Osteocyte (in vitro differentiated cells): ENCODE measurements around the gene DHCR7. TPM values are rescaled to one million over a fixed set of nuclear protein-coding genes. Genes with fewer than 3 reads are reported as not detected.
A peak's percentile ranks its signal among the peaks of the same experiment; 100 is the strongest.

Source experiments
- DNase-seq: peaks from one replicate; pipeline ENCODE4 v3.0.0; 2021; ENCODE audit warnings: mixed read lengths; ENCODE audit not compliant: unreplicated experiment; ENCODE audit errors: extremely low spot score
- H3K27ac Mint-ChIP-seq: one replicate; pipeline ENCODE4 v1.8.0; 2021; ENCODE audit warnings: mild to moderate bottlenecking, mixed read lengths; ENCODE audit not compliant: unreplicated experiment
- H3K27me3 Mint-ChIP-seq: one replicate; pipeline ENCODE4 v1.8.0; 2021; ENCODE audit warnings: mixed read lengths; ENCODE audit not compliant: unreplicated experiment
- H3K36me3 Mint-ChIP-seq: one replicate; pipeline ENCODE4 v1.8.0; 2021; ENCODE audit warnings: mixed read lengths; ENCODE audit not compliant: unreplicated experiment
- H3K4me1 Mint-ChIP-seq: one replicate; pipeline ENCODE4 v1.8.0; 2021; ENCODE audit warnings: mixed read lengths; ENCODE audit not compliant: unreplicated experiment
- H3K4me3 Mint-ChIP-seq: one replicate; pipeline ENCODE4 v1.8.0; 2021; ENCODE audit warnings: mild to moderate bottlenecking, moderate library complexity, mixed read lengths; ENCODE audit not compliant: unreplicated experiment
- H3K9me3 Mint-ChIP-seq: one replicate; pipeline ENCODE4 v1.8.0; 2021; ENCODE audit warnings: mixed read lengths; ENCODE audit not compliant: unreplicated experiment
- CTCF ChIP-seq: fragments of 200-600 bp; sonication (generic); IDR thresholded peaks from 2 replicates; pipeline ENCODE4 v1.5.0; 2021; ENCODE audit warnings: antibody characterized with exemption, mild to moderate bottlenecking, moderate library complexity
- long read RNA-seq: library from polyadenylated mRNA; unstranded; transcript quantifications from one replicate; pipeline ENCODE4 v2.0.0, GENCODE V29; 2021
- total RNA-seq: library from RNA; stranded (reverse); gene quantifications from 2 replicates; pipeline ENCODE4 v1.2.1, GENCODE V29; 2021

Gene DHCR7
- total RNA-seq = 29.8 and 30.2 TPM in 2 replicates
- long read RNA-seq, transcript DHCR7-201 (9 exons, 2,666 nt) = major isoform, 69 of 85 reads
- long read RNA-seq, partial matches to known transcripts = 11 of 85 reads
- long read RNA-seq, other reads (novel, unspliced or antisense) = 4 of 85 reads

DNA sequence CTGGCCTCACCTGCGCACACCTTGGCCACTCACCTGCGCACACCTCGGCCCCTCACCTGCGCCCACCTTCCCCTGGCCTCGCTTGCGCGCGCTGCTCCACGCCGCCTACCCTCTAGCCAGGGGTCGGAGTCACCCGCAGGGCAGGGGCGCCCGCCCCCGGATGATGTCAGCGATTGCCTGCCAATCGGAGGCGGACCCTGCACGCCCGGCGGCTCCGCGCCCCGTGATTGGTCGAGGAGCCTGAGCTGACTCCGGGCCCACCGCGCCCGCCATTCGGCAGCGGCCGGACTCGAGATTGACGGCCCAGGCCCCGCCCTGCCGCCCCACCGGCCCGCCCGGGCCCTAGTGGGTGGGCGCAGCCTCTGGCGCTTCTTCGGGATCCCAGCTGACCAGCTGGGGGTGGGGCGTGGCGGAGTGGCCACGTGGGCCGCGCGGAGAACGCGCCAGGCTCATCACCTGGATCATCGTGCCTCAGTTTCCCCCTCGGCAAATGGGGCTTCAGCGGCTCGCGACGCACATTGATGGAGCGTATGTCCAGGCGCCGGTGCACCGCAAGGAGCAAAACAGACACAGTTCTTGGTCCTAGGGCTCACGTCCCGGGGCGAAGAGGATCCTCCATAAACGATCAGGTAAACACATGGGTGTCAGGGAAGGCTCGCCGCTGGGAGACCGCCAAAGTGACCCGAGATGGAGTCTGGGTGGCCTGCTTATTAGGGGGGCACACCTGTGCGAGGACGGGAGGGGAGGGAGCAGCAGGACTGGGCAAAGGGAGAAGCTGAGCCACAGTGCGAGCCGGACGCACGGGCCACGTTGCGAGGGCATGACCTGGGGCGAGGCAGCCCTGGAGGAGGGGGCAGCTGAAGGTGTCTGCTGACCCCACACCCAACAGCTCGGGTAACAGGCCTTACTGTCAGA lies at the start of gene DHCR7:
Gene DHCR7 (minus strand): TSS at position 137 of the 915 bp plus-strand sequence. CDS start 3,441 bp downstream, outside the sequence.
- H3K27me3 Mint-ChIP-seq = no peaks in the 10 kb centered on the region
- H3K4me1 Mint-ChIP-seq = peaks cover 28% of the 10 kb centered on the region
- peak; percentile 99 for DNase-seq
- H3K9me3 Mint-ChIP-seq = no peaks in the 10 kb centered on the region
- peaks cover 12% of the 10 kb centered on the region for H3K36me3 Mint-ChIP-seq
- peak within 1 kb of the TSS; percentile 92 for H3K4me3 Mint-ChIP-seq
- H3K27ac Mint-ChIP-seq = peak within 1 kb of the TSS; percentile 79
- TF ChIP-seq CTCF = no peak

- peak; percentile 73 for DNase-seq
- no peak for TF ChIP-seq CTCF
- no peak overlapping the region for H3K27ac Mint-ChIP-seq
- H3K9me3 Mint-ChIP-seq = no peaks in the 10 kb centered on the region
- peaks cover 9% of the 10 kb centered on the region for H3K4me1 Mint-ChIP-seq
- peaks cover 69% of the 10 kb centered on the region for H3K36me3 Mint-ChIP-seq
- no peaks in the 10 kb centered on the region for H3K27me3 Mint-ChIP-seq
- no peak overlapping the region for H3K4me3 Mint-ChIP-seq
Measured at GRCh38 chr11:71496421-71496820, 48.2 kb upstream of the DHCR7 start.

GRCh38 chr11:71495286-71496230 lies 47.4 kb upstream of the DHCR7 start:
- H3K27ac Mint-ChIP-seq = no peak overlapping the region
- peaks cover 6% of the 10 kb centered on the region for H3K4me1 Mint-ChIP-seq
- no peaks in the 10 kb centered on the region for H3K9me3 Mint-ChIP-seq
- no peaks in the 10 kb centered on the region for H3K27me3 Mint-ChIP-seq
- H3K36me3 Mint-ChIP-seq = peaks cover 69% of the 10 kb centered on the region
- no peak for TF ChIP-seq CTCF
- DNase-seq = peak; percentile 51
- no peak overlapping the region for H3K4me3 Mint-ChIP-seq

GRCh38 chr11:71491940-71492339 lies 43.7 kb upstream of the DHCR7 start:
- Mint-ChIP-seq H3K9me3 (no peaks in the 10 kb centered on the region), H3K36me3 (peaks cover 50% of the 10 kb centered on the region), H3K4me1 (peaks cover 20% of the 10 kb centered on the region), H3K27me3 (no peaks in the 10 kb centered on the region), H3K4me3 (no peak overlapping the region), H3K27ac (no peak overlapping the region)
- DNase-seq = peak; percentile 57
- TF ChIP-seq CTCF = no peak
